IPS-11a (cell line): ENCODE results near the gene MRPL38.
"Not testable (repeated sequence)": the region's sequence is repeated elsewhere in the genome, so short reads cannot be mapped to it uniquely, and the experiment has no call there.

Source experiments
- H3K4me3 ChIP-seq: one replicate; pipeline ENCODE4 v1.5.1; 2013; ENCODE audit warnings: low read depth, low read length, control low read depth

Gene MRPL38

DNA sequence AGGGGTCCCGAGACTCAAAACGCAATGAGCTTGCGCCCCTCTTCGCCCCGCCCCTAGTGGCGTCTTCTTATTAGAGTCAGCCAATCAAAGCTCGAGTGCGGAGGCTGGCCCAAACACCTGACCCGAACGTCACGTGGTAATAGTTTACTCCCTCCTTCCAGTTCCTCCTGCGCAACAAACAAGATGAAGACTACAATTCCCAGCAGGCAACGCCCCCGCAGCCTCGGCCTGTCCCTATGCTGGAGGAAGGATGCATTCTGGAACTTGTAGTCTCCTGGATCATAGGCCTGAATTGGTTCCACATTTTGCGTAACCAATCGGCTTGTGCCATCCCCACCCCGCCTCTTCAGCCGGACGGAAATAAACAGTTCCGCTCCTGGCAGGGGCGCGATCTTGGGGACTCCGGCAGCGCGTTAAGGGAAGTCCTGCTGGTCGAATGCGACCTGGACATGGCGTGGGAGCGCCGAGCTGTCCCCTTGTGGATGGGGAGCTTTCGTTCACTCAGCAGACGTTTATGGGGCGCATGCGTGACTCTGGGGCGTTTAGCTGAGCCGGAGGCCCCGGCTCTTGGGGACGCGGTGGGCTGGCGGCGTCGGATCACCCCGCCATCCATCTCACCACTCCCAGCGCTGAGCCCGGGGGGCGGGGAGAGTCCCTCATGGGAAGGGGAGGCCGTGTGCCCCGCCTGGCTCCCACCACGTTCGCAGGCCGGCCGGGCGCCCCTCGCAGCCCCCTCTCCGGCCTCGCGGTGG lies 49.2 kb downstream of the MRPL38 start, which contains the start of gene WBP2:
Gene WBP2 (minus strand): TSS at position 26 of the 752 bp plus-strand sequence. CDS start 38 bp downstream, outside the sequence.
- peak within 1 kb of the TSS; percentile 72 for H3K4me3 ChIP-seq

DNA sequence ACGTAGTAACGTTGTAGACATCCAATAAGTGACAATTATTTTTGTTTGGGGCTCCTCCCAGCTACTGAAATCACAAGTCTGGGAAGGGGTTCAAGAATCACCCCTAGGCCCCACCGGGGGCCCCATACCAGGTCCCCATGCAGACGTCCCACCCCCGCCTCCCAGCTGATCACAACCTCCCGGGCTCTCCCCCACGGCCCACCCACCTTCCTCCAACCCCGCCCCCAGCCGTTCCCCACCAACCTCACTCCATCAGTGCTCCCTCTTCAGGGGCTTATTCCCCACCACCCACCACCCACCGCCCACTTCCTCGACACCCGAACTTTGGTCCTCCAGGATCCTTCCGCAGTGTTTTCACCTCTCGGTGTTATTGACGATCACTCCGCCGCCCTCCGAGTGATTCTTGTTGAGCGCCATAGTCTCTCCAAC lies 49.8 kb downstream of the MRPL38 start:
- peak overlapping the region; percentile 55 for H3K4me3 ChIP-seq

DNA sequence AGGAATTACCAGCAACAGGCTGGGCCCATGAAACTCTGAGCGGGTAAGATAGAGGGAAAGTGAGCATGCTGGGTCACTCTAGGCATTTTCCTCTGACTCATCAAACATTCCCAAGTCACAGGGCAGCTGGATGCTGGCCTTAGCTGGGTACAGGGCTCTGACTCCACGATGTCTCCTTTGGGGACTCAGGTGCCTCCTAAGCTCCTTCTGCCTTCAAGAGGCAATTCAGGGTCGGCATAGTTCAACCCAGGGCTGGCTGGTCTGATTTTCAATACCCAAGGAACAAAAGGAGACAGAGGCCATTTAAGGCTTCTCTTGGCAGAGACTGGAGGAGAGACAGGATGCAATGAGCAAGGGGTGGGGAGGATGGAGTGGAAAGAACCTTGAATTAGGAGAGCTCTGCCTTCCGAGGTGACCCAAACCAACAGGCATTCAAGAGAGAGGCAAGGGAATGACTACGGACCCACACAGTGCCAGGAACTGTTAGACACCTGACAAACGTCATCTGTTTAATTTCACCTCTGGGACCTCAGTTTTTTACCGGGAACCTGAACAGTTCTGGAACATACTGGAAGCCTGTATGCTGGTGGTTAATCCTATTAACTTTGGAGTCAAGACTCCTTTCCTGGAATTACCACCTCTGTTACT lies 50.5 kb downstream of the MRPL38 start:
- H3K4me3 ChIP-seq = peak overlapping the region; percentile 47

DNA sequence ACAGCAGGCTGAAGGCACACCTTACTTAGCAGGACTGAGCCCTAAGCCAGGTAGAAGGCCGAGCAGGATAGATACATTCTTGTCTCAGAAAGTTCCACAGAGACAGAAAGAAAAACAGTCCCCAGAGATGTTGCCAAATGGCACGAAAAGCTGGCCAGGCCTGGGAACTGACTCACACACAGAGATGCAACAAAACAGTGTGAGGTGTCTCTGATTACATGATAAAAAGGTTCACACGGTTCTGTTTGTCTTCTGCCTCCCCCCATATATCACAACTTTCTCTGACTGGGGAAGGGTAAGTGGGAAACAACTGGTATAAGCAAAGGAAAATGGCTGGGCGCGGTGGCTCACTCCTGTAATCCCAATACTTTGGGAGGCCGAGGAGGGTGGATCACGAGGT lies 51.3 kb downstream of the MRPL38 start:
- no peak overlapping the region for H3K4me3 ChIP-seq

GRCh38 chr17:75851693-75851991 lies 53.0 kb downstream of the MRPL38 start:
- not testable (repeated sequence) for H3K4me3 ChIP-seq

- no peak overlapping the region for H3K4me3 ChIP-seq
Measured at GRCh38 chr17:75850928-75851692, 53.6 kb downstream of the MRPL38 start.

DNA sequence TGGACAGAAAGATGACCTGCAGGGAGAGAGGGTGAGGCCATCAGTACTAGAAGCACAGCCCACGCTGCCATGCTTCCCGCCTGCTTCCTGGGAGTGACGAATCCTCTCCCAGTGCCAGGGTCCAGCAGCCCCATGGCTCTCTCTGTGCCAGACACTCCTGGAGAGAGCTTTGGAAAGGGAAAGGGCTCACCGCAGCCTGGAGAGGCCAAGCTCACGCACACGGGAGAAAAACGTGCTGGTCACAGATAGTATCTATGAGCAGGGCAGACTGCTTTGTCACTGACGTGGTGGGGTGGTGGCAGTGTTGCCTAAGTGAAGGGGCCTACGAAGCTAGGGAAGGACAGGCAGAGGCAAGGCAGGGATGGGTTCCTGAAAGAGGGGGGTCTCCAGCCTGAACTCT lies 55.0 kb downstream of the MRPL38 start:
- H3K4me3 ChIP-seq = no peak overlapping the region

DNA sequence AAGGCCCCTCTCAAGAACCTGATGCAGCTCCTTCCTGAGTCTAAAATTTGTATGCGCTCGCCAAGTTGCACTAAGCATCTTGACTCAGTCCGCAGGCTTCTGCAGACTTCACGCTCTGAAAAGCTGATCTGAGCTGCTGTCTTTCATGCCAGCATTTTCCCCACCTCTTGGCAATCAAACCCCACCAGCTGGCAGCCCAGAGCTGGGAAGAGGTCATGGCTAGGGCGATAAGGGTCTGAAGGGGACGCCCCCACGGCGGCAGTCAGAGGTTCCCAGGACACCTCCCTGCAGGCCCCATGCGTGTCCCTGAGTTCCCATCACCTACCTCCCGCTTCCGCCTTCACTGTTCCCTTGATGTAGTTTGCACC lies 55.4 kb downstream of the MRPL38 start:
- no peak overlapping the region for H3K4me3 ChIP-seq
